Astrocyte of the cerebellum (primary cell): ENCODE results near the gene CCL24.

Experiments
- DNase-seq: peaks from one replicate; pipeline ENCODE4 v3.0.0-alpha.2; 2011; ENCODE audit warnings: low read depth
- H3K4me3 ChIP-seq: 2 replicates; pipeline ENCODE4 v1.5.1; 2011; ENCODE audit warnings: mild to moderate bottlenecking, low read depth, low read length, moderate library complexity
- CTCF ChIP-seq: IDR thresholded peaks from 2 replicates; pipeline ENCODE4 v1.5.1; 2012; ENCODE audit warnings: low read length, low read depth, moderate library complexity, mild to moderate bottlenecking; ENCODE audit errors: missing control alignments
- in situ Hi-C: cut with HindIII; loops from 2 replicates; pipeline ENCODE4 v1.10.0; 2017; ENCODE audit warnings: low sequenced_read_pairs

CCL24 gene

GRCh38 chr7:75811894-75812678, 1.5 kb downstream of the CCL24 start:
- TF ChIP-seq CTCF: no peak
- in situ Hi-C loops: no loop called here
- no peak for DNase-seq
- no peak overlapping the region for H3K4me3 ChIP-seq

DNA sequence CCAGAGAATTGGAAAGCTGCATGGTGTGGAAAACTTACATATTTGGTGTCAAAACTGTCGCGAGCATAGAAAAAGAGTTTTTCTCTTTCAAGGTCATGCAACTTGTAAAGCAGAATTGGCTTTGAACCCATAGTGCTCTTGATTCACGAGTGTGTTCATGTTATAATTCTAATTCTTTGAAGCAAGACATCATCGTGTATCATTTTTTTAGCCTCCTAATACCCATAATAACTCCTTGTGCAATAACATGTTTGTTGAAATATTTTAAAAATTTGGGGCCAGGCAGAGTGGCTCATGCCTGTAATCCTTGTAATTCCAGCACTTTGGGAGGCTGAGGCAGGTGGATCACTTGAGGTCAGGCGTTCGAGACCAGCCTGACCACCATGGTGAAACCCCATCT, 4.2 kb downstream of the CCL24 start:
- no peak for DNase-seq
- in situ Hi-C loops: no loop called here
- TF ChIP-seq CTCF: no peak

GRCh38 chr7:75808106-75808505, 5.5 kb downstream of the CCL24 start:
- TF ChIP-seq CTCF: no peak
- no peak overlapping the region for H3K4me3 ChIP-seq
- in situ Hi-C loops: no loop called here
- DNase-seq: no peak

More for the DNA sequence above, 4.2 kb downstream of the CCL24 start:
- H3K4me3 ChIP-seq: no peak overlapping the region

DNA sequence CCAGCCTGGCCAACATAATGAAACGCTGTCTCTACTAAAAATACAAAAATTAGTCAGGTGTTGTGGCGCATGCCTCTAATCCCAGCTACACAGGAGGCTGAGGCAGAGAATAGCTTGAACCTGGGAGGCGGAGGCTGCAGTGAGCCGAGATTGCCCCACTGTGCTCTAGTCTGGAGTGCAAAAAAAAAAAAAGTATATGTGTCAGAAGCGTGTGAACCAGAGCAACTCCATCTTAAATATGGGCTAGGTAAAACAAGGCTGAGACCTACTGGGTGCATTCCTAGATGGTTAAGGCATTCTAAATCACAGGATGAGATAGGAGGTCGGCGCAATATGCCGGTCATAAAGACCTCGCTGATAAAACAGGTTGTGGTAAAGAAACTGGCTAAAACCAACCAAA, 6.2 kb downstream of the CCL24 start:
- DNase-seq: no peak
- TF ChIP-seq CTCF: no peak
- in situ Hi-C loops: no loop called here
- H3K4me3 ChIP-seq: no peak overlapping the region

- in situ Hi-C loops: no loop called here
- no peak for DNase-seq
- no peak for TF ChIP-seq CTCF
- no peak overlapping the region for H3K4me3 ChIP-seq
These were observed 6.9 kb downstream of the CCL24 start for GRCh38 chr7:75806560-75807307.

DNA sequence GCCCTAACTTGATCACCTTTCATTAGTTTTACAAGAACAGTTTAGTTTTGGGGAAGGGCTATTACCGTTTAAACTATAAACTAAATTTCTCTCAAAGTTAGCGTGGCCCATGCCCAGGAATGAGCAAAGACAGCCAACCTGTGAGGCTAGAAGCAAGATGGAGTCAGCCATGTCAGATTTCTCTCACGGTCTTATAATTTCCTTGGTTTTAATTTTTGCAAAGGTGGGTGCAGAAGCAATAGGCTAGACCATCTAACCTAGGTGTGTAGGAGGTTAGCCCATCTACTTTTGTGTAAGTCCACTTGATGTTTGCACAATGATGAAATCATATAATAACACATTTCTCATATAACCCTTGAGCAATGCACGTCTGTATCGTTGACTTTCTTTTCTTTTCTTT, 8.9 kb downstream of the CCL24 start:
- TF ChIP-seq CTCF: no peak
- DNase-seq: no peak

More for the DNA sequence above, 8.9 kb downstream of the CCL24 start:
- H3K4me3 ChIP-seq: no peak overlapping the region
- in situ Hi-C loops: no loop called here
